ENCODE results near the gene CLEC4F. TPM values are rescaled to one million over a fixed set of nuclear protein-coding genes. Genes with fewer than 3 reads are reported as not detected.

Gene CLEC4F
- total RNA-seq, 1 experiment from 2014 or later, result not detected

- Mint-ChIP-seq H3K4me3 (ENCODE audit: unreplicated experiment) (no peak overlapping the region), H3K4me1 (ENCODE audit: low read depth, unreplicated experiment) (no peaks in the 10 kb centered on the region), H3K36me3 (ENCODE audit: insufficient read depth, unreplicated experiment) (no peaks in the 10 kb centered on the region), H3K27me3 (ENCODE audit: insufficient read depth, unreplicated experiment) (peaks cover 16% of the 10 kb centered on the region), H3K9me3 (ENCODE audit: unreplicated experiment) (no peaks in the 10 kb centered on the region), H3K27ac (ENCODE audit: unreplicated experiment) (no peak overlapping the region)
- TF ChIP-seq CTCF (IDR thresholded peaks at IDR 0.05; ENCODE audit: insufficient read depth in 1 of 2, low read depth in 1 of 2, low read length in 1 of 2, severe bottlenecking in 1 of 2, unreplicated experiment in 1 of 2), result peak; percentile 36 to 65
- 0 out of 2 replicates have a peak, but pooled peaks cover 1% of the 10 kb centered on the region for H3K27me3 ChIP-seq (replicated peaks; ENCODE audit: control insufficient read depth, insufficient read depth, low read length)
- H3K4me1 ChIP-seq, result no peaks in the 10 kb centered on the region
- H3K9me3 ChIP-seq, result no peaks in the 10 kb centered on the region
- ChIA-PET POLR2A (no interaction called here), CTCF (no interaction called here)
- intact Hi-C loops (cut with micrococcal nuclease; ENCODE audit: unreplicated experiment), result loop anchor here (1.0 to 5.0 kb wide), 4 partner anchors 98 to 483 kb away; partner anchors contain the start of genes ANKRD53 and FAM136A
- no peak overlapping the region for H3K4me3 ChIP-seq (ENCODE audit: low read depth, low read length)
- BruUV-seq (replicated peaks), result no TSS peak
- peak in 1 of 2 experiments; percentile 47 for DNase-seq
- no peaks in the 10 kb centered on the region for H3K36me3 ChIP-seq (ENCODE audit: control insufficient read depth, insufficient read depth, low read length)
Measured at GRCh38 chr2:70785137-70785911, 35.1 kb downstream of the CLEC4F start.

- CTCF ChIA-PET, result interaction anchor here (0.7 kb wide), 1 partner anchor 20 kb away, joined by 7 read pairs; no protein-coding TSS in a partner anchor
- intact Hi-C loops (cut with micrococcal nuclease; ENCODE audit: unreplicated experiment), result no loop called here
- H3K9me3 Mint-ChIP-seq (ENCODE audit: unreplicated experiment), result no peaks in the 10 kb centered on the region
- H3K27ac Mint-ChIP-seq (ENCODE audit: unreplicated experiment), result no peak overlapping the region
- Histone ChIP-seq H3K36me3 (ENCODE audit: control insufficient read depth, insufficient read depth, low read length) (no peaks in the 10 kb centered on the region), H3K4me3 (ENCODE audit: low read depth, low read length) (no peak overlapping the region), H3K9me3 (no peaks in the 10 kb centered on the region), H3K4me1 (no peaks in the 10 kb centered on the region), H3K27me3 (replicated peaks; ENCODE audit: control insufficient read depth, insufficient read depth, low read length) (0 out of 2 replicates have a peak, but pooled peaks cover 1% of the 10 kb centered on the region)
- H3K4me3 Mint-ChIP-seq (ENCODE audit: unreplicated experiment), result no peak overlapping the region
- POLR2A ChIA-PET, result no interaction called here
- no peaks in the 10 kb centered on the region for H3K4me1 Mint-ChIP-seq (ENCODE audit: low read depth, unreplicated experiment)
- no peaks in the 10 kb centered on the region for H3K36me3 Mint-ChIP-seq (ENCODE audit: insufficient read depth, unreplicated experiment)
- no peak for DNase-seq
- TF ChIP-seq CTCF (IDR thresholded peaks at IDR 0.05; ENCODE audit: insufficient read depth in 1 of 2, low read depth in 1 of 2, low read length in 1 of 2, severe bottlenecking in 1 of 2, unreplicated experiment in 1 of 2), result no peak
- H3K27me3 Mint-ChIP-seq (ENCODE audit: insufficient read depth, unreplicated experiment), result peaks cover 16% of the 10 kb centered on the region
- BruUV-seq (replicated peaks), result no TSS peak
Measured at GRCh38 chr2:70784320-70784719, 36.1 kb downstream of the CLEC4F start.

- Mint-ChIP-seq H3K27ac (ENCODE audit: unreplicated experiment) (no peak overlapping the region), H3K36me3 (ENCODE audit: insufficient read depth, unreplicated experiment) (no peaks in the 10 kb centered on the region), H3K4me1 (ENCODE audit: low read depth, unreplicated experiment) (no peaks in the 10 kb centered on the region), H3K9me3 (ENCODE audit: unreplicated experiment) (no peaks in the 10 kb centered on the region), H3K4me3 (ENCODE audit: unreplicated experiment) (no peak overlapping the region), H3K27me3 (ENCODE audit: insufficient read depth, unreplicated experiment) (peaks cover 21% of the 10 kb centered on the region)
- intact Hi-C loops (cut with micrococcal nuclease; ENCODE audit: unreplicated experiment), result no loop called here
- no peaks in the 10 kb centered on the region for H3K36me3 ChIP-seq (ENCODE audit: control insufficient read depth, insufficient read depth, low read length)
- ChIA-PET CTCF (interaction anchor here (0.7 kb wide), 1 partner anchor 25 kb away, joined by 3 read pairs; no protein-coding TSS in a partner anchor), POLR2A (no interaction called here)
- no peaks in the 10 kb centered on the region for H3K9me3 ChIP-seq
- no peaks in the 10 kb centered on the region for H3K4me1 ChIP-seq
- no TSS peak for BruUV-seq (replicated peaks)
- DNase-seq, result no peak
- peaks cover 1% of the 10 kb centered on the region; the same call in 1 of the 2 replicates for H3K27me3 ChIP-seq (replicated peaks; ENCODE audit: control insufficient read depth, insufficient read depth, low read length)
- H3K4me3 ChIP-seq (ENCODE audit: low read depth, low read length), result no peak overlapping the region
- TF ChIP-seq CTCF (IDR thresholded peaks at IDR 0.05; ENCODE audit: insufficient read depth in 1 of 2, low read depth in 1 of 2, low read length in 1 of 2, severe bottlenecking in 1 of 2, unreplicated experiment in 1 of 2), result no peak
Measured at GRCh38 chr2:70779911-70780545, 40.4 kb downstream of the CLEC4F start.

Data from Caco-2 (cell line).